GM12878 (cell line): ENCODE measurements around the gene GLG1. TPM values are rescaled to one million over a fixed set of nuclear protein-coding genes. Genes with fewer than 3 reads are reported as not detected.

Source experiments
- ATAC-seq: fragments of 200-7000 bp; cut with Tn5 transposase; 3 replicates; pipeline ENCODE4 v1.9.1; 2020; ENCODE audit warnings: mild to moderate bottlenecking, moderate library complexity
- BruUV-seq: library from RNA; stranded (reverse); fragments of 400-500 nt; replicated peaks from 2 replicates; lab custom pipeline; 2021; lab: Mats Ljungman, UMichigan
- CTCF ChIA-PET: fragments of 300-600 bp; sonication (Branson Sonifier 250); formaldehyde crosslinking; extraction: SDS; loops from one replicate; lab custom pipeline; 2021; ENCODE audit warnings: inconsistent platforms; lab: Yijun Ruan, JAX
- POLR2A ChIA-PET: fragments of 350-600 bp; formaldehyde crosslinking; extraction: SDS; loops from one replicate; lab custom pipeline; 2021; ENCODE audit warnings: inconsistent platforms; lab: Charles Lee
- RAD21 ChIA-PET: fragments of 300-600 bp; sonication (Branson Sonifier 250); formaldehyde crosslinking; loops from one replicate; lab custom pipeline; 2023; ENCODE audit warnings: antibody characterized with exemption; ENCODE audit not compliant: unreplicated experiment; lab: Charles Lee
- SMC1A ChIA-PET: fragments of 300-600 bp; sonication (Branson Sonifier 250); formaldehyde crosslinking; loops from one replicate; lab custom pipeline; 2023; ENCODE audit not compliant: unreplicated experiment, uncharacterized antibody; lab: Charles Lee
- DNase-seq: peaks from one replicate; pipeline ENCODE4 v3.0.0-alpha.2; 2011; ENCODE audit warnings: low read depth, low spot score
- FAIRE-seq: peaks from 3 replicates; lab custom pipeline; 2011; peaks lifted over from hg19 to GRCh38; lab: Jason Lieb, UNC
- H2AFZ ChIP-seq: 2 replicates; pipeline ENCODE4 v1.6.0; 2011; ENCODE audit warnings: low read depth, low read length, control low read depth; ENCODE audit not compliant: control insufficient read depth
- H3K27ac ChIP-seq: 2 replicates; pipeline ENCODE4 v1.5.1; 2011; ENCODE audit warnings: control low read depth; ENCODE audit not compliant: control insufficient read depth, insufficient read depth
- H3K27me3 ChIP-seq, 2 experiments: replicated peaks in 1 of 2; 2 replicates each; pipeline versions ENCODE4 v1.6.0 to v1.6.1; 2011; ENCODE audit warnings: low read length in 1 of 2; ENCODE audit not compliant: control insufficient read depth in 2 of 2, insufficient read depth in 2 of 2
- H3K36me3 ChIP-seq, 2 experiments: 2 replicates each; pipeline ENCODE4 v1.5.1; 2011; ENCODE audit warnings: low read length in 1 of 2; ENCODE audit not compliant: control insufficient read depth in 2 of 2, insufficient read depth in 2 of 2
- H3K4me1 ChIP-seq: 2 replicates; pipeline ENCODE4 v1.6.1; 2011; ENCODE audit warnings: mild to moderate bottlenecking, low read length, moderate library complexity, mixed read lengths; ENCODE audit not compliant: control insufficient read depth, insufficient read depth
- H3K4me2 ChIP-seq: 2 replicates; pipeline ENCODE4 v1.6.0; 2011; ENCODE audit warnings: control low read depth; ENCODE audit not compliant: control insufficient read depth, insufficient read depth
- H3K4me3 ChIP-seq: fragments of 200-600 bp; sonication (generic); 2 replicates; pipeline ENCODE4 v1.5.1; 2016
- H3K79me2 ChIP-seq: 2 replicates; pipeline ENCODE4 v1.6.0; 2011; ENCODE audit warnings: low read length; ENCODE audit not compliant: control insufficient read depth, insufficient read depth
- H3K9ac ChIP-seq: 2 replicates; pipeline ENCODE4 v1.8.0; 2011; ENCODE audit warnings: low read length, control low read depth, mixed read lengths; ENCODE audit not compliant: control insufficient read depth, insufficient read depth
- H3K9me3 ChIP-seq: replicated peaks from 3 replicates; pipeline ENCODE4 v1.5.1; 2011; ENCODE audit warnings: mild to moderate bottlenecking, low read length; ENCODE audit not compliant: control insufficient read depth, insufficient read depth
- H4K20me1 ChIP-seq: 2 replicates; pipeline ENCODE4 v1.6.0; 2011; ENCODE audit not compliant: control insufficient read depth, insufficient read depth
- CEBPZ ChIP-seq: fragments of 150-350 bp; IDR thresholded peaks from 2 replicates; pipeline ENCODE4 v1.6.1; 2016; ENCODE audit warnings: low read depth, low read length
- CHD1 ChIP-seq: IDR thresholded peaks from 2 replicates; pipeline ENCODE4 v1.6.1; 2012; ENCODE audit warnings: low read depth, low read length, improper control_type of control experiment
- E4F1 ChIP-seq: fragments of 450-650 bp; IDR thresholded peaks from 2 replicates; pipeline ENCODE4 v1.6.1; 2018; ENCODE audit warnings: borderline replicate concordance, mild to moderate bottlenecking; ENCODE audit not compliant: partially characterized antibody
- FOXM1 ChIP-seq: IDR thresholded peaks from 2 replicates; pipeline ENCODE4 v1.6.1; 2012; ENCODE audit warnings: low read depth, mild to moderate bottlenecking, inconsistent platforms, low read length, moderate library complexity
- HDAC2 ChIP-seq: fragments of 200-600 bp; sonication (generic); IDR thresholded peaks from 2 replicates; pipeline ENCODE4 v1.6.1; 2017
- MEF2B ChIP-seq: fragments of 450-650 bp; IDR thresholded peaks from 2 replicates; pipeline ENCODE4 v1.6.1; 2018; ENCODE audit warnings: mild to moderate bottlenecking, moderate library complexity; ENCODE audit not compliant: partially characterized antibody, poor library complexity, severe bottlenecking
- MYB ChIP-seq: fragments of 150-350 bp; IDR thresholded peaks from 2 replicates; pipeline ENCODE4 v1.6.1; 2014; ENCODE audit warnings: mild to moderate bottlenecking, low read depth, low read length, borderline replicate concordance
- MYC ChIP-seq: IDR thresholded peaks from 2 replicates; pipeline ENCODE4 v1.6.1; 2011; ENCODE audit warnings: mild to moderate bottlenecking, low read length, moderate library complexity, inconsistent platforms; ENCODE audit not compliant: insufficient read depth, insufficient replicate concordance, insufficient read length, severe bottlenecking
- POLR2A ChIP-seq: IDR thresholded peaks from 2 replicates; pipeline ENCODE4 v1.6.1; 2011; ENCODE audit warnings: low read depth, mild to moderate bottlenecking, low read length
- RAD21 ChIP-seq: IDR thresholded peaks from 2 replicates; pipeline ENCODE4 v1.6.1; 2011; ENCODE audit warnings: mild to moderate bottlenecking, low read depth, low read length, moderate library complexity; ENCODE audit not compliant: insufficient read depth
- RAD51 ChIP-seq: fragments of 450-650 bp; IDR thresholded peaks from 2 replicates; pipeline ENCODE4 v1.6.1; 2016; ENCODE audit warnings: moderate library complexity, mild to moderate bottlenecking, inconsistent platforms
- YBX1 ChIP-seq: fragments of 450-650 bp; IDR thresholded peaks from 2 replicates; pipeline ENCODE4 v1.6.1; 2016; ENCODE audit warnings: antibody characterized with exemption
- WGBS: methylation state at CpG from one replicate; pipeline ENCODE4 v1.1.6; 2016; ENCODE audit warnings: low lambda C conversion rate; ENCODE audit not compliant: insufficient replicate concordance, insufficient coverage; ENCODE audit errors: missing lambda C conversion rate; 5-methylcytosine and 5-hydroxymethylcytosine counted together
- in situ Hi-C: fragments of 300-500 bp; cut with MboI; formaldehyde crosslinking; loops from 9 replicates; pipeline ENCODE4 v1.14.3; 2018; ENCODE audit warnings: mixed read lengths
- intact Hi-C: fragments of 100-400 bp; cut with micrococcal nuclease; formaldehyde crosslinking; loops from one replicate; pipeline ENCODE4 v1.14.2; 2022; ENCODE audit not compliant: unreplicated experiment
- polyA plus RNA-seq, 11 experiments: library from polyadenylated mRNA; depleted of rRNA in 4 of 11; unstranded in 6 of 11; stranded (reverse) in 5 of 11; fragments of >200 nt; fragmentation: Nextera tagmentation in 4 of 11; fragmentation: Illumina TruSeq in 1 of 11; extraction: Ambion mirVana in 4 of 11; extraction: Trizol in 1 of 11; gene quantifications; 1 replicate in 1 of 11; 2 replicates in 10 of 11; pipeline versions ENCODE4 v1.2.1 to v1.2.3, GENCODE V29; 2011 to 2016; ENCODE audit warnings: inconsistent platforms in 2 of 11, missing spikeins in 2 of 11, low read depth in 1 of 11
- total RNA-seq, 4 experiments: library from RNA; depleted of rRNA in 3 of 4; stranded (reverse); fragments of >200 nt in 3 of 4; fragmentation: Illumina TruSeq in 1 of 4; extraction: Trizol in 1 of 4; gene quantifications; 2 replicates each; pipeline versions ENCODE4 v1.2.1 to v1.2.3, GENCODE V29; 2013 to 2021

GLG1 gene
- total and polyA plus RNA-seq, 10 of the 15 experiments (the other 5 are each of a cell fraction or from before 2014, with no cell fraction given): 7.6 to 49.4 (median 28.2) TPM

- no peaks in the 10 kb centered on the region for H3K9me3 ChIP-seq
- ChIA-PET CTCF (interaction anchor here (0.7 to 0.9 kb wide), 2 partner anchors 12 to 78 kb away, joined by 3 read pairs; no protein-coding TSS in a partner anchor), POLR2A (interaction anchor here (0.7 to 1.8 kb wide), 2 partner anchors 19 to 33 kb away, joined by 3 to 5 read pairs; partner anchors contain the start of gene GLG1)
- H3K27me3 ChIP-seq: no peaks in the 10 kb centered on the region
- H3K9ac ChIP-seq: no peak overlapping the region
- H3K27ac ChIP-seq: no peak overlapping the region
- no TSS peak for BruUV-seq
- no peak for FAIRE-seq
- TF ChIP-seq MYC (no peak), MEF2B (no peak), MYB (no peak), CHD1 (no peak)
- TF ChIP-seq, all 136 proteins: peak for 0
- 100% methylated on average over 2 of the region's 2 CpGs for WGBS
- no peak overlapping the region for H3K4me3 ChIP-seq
- in situ Hi-C loops: no loop called here
- no peak for DNase-seq
- peaks cover 0 to 3% of the 10 kb centered on the region in 2 experiments; a peak in 1 of 4 replicates for H3K36me3 ChIP-seq
- H2AFZ ChIP-seq: no peak overlapping the region
- ATAC-seq: no peak
- intact Hi-C loops: no loop called here
- peaks cover 52% of the 10 kb centered on the region for H3K79me2 ChIP-seq
- ChIA-PET RAD21 (no interaction called here), SMC1A (interaction anchor here (0.8 kb wide), 1 partner anchor 82 kb away, joined by 4 read pairs; no protein-coding TSS in a partner anchor)
- no peaks in the 10 kb centered on the region for H4K20me1 ChIP-seq
- H3K4me2 ChIP-seq: no peak overlapping the region
- peaks cover 15% of the 10 kb centered on the region for H3K4me1 ChIP-seq
These were observed 32.8 kb downstream of the GLG1 start for GRCh38 chr16:74574146-74574545.

GRCh38 chr16:74573622-74574021, 33.3 kb downstream of the GLG1 start:
- RAD21 ChIA-PET: interaction anchor here (1.1 kb wide), 1 partner anchor 12 kb away, joined by 3 read pairs; no protein-coding TSS in a partner anchor
- Histone ChIP-seq H3K9ac (no peak overlapping the region), H3K36me3 (peaks cover 0 to 3% of the 10 kb centered on the region in 2 experiments; a peak in 1 of 4 replicates), H3K27me3 (no peaks in the 10 kb centered on the region), H3K79me2 (peaks cover 50% of the 10 kb centered on the region), H3K27ac (no peak overlapping the region), H4K20me1 (no peaks in the 10 kb centered on the region), H3K4me3 (no peak overlapping the region), H3K9me3 (no peaks in the 10 kb centered on the region), H3K4me1 (peaks cover 10% of the 10 kb centered on the region), H3K4me2 (no peak overlapping the region), H2AFZ (no peak overlapping the region)
- 100% methylated on average over 5 of the region's 8 CpGs for WGBS
- SMC1A ChIA-PET: interaction anchor here (0.8 to 0.9 kb wide), 2 partner anchors 12 to 81 kb away, joined by 3 to 4 read pairs; no protein-coding TSS in a partner anchor
- ATAC-seq (no peak), FAIRE-seq (no peak), DNase-seq (no peak)
- CTCF ChIA-PET: interaction anchor here (0.7 to 0.9 kb wide), 2 partner anchors 12 to 78 kb away, joined by 3 read pairs; no protein-coding TSS in a partner anchor
- in situ Hi-C loops: no loop called here
- POLR2A ChIA-PET: interaction anchor here (0.7 to 1.8 kb wide), 2 partner anchors 19 to 33 kb away, joined by 3 to 5 read pairs; partner anchors contain the start of gene GLG1
- intact Hi-C loops: no loop called here
- no TSS peak for BruUV-seq
- no peak for TF ChIP-seq RAD21
- TF ChIP-seq CEBPZ: no peak
- no peak for TF ChIP-seq E4F1
- no peak for TF ChIP-seq POLR2A
- TF ChIP-seq FOXM1: no peak
- no peak for TF ChIP-seq RAD51
- no peak for TF ChIP-seq YBX1
- no peak for TF ChIP-seq HDAC2
